ENCODE data around the gene EHD4. TPM values are rescaled to one million over a fixed set of nuclear protein-coding genes. Genes with fewer than 3 reads are reported as not detected.

Gene EHD4
- total and polyA plus RNA-seq, 2 donors: 7.3 to 11.8 TPM

GRCh38 chr15:41914411-41914810 is 57.9 kb downstream of the EHD4 start:
- no peak overlapping the region for H3K4me3 ChIP-seq (ENCODE audit: low read length in 2 of 2)
- H3K27ac ChIP-seq (ENCODE audit: low read depth in 1 of 2, low read length in 1 of 2): no peak overlapping the region
- peaks cover 0 to 9% of the 10 kb centered on the region in 2 donors for H3K4me1 ChIP-seq (ENCODE audit: control insufficient read depth in 2 of 2, insufficient read depth in 2 of 2, low read length in 2 of 2)
- H3K9me3 ChIP-seq (ENCODE audit: control insufficient read depth in 2 of 2, insufficient read depth in 1 of 2, low read length in 1 of 2): no peaks in the 10 kb centered on the region
- H3K36me3 ChIP-seq (ENCODE audit: control insufficient read depth in 2 of 2, insufficient read depth in 2 of 2, low read length in 1 of 2): no peaks in the 10 kb centered on the region
- H3K27me3 ChIP-seq (ENCODE audit: control insufficient read depth in 2 of 2, insufficient read depth in 1 of 2, low read length in 1 of 2): no peaks in the 10 kb centered on the region
- WGBS: 86% methylated on average over 5 of the region's 5 CpGs
- peak in 1 of 9 donors; percentile 34 for DNase-seq (ENCODE audit: low read depth in 6 of 9, low spot score in 9 of 9)

- Histone ChIP-seq H3K27ac (ENCODE audit: low read depth in 1 of 2, low read length in 1 of 2) (no peak overlapping the region), H3K4me1 (ENCODE audit: control insufficient read depth in 2 of 2, insufficient read depth in 2 of 2, low read length in 2 of 2) (peaks cover 0 to 9% of the 10 kb centered on the region in 2 donors)
Measured at GRCh38 chr15:41913256-41913655, 59.1 kb downstream of the EHD4 start.

GRCh38 chr15:41911691-41912345 is 60.5 kb downstream of the EHD4 start:
- WGBS: 93% methylated on average over 14 of the region's 14 CpGs
- H3K36me3 ChIP-seq (ENCODE audit: control insufficient read depth in 2 of 2, insufficient read depth in 2 of 2, low read length in 1 of 2): peaks cover 0 to 6% of the 10 kb centered on the region in 2 donors
- H3K4me3 ChIP-seq (ENCODE audit: low read length in 2 of 2): no peak overlapping the region
- no peak for DNase-seq (ENCODE audit: low read depth in 6 of 9, low spot score in 9 of 9)
- no peaks in the 10 kb centered on the region for H3K27me3 ChIP-seq (ENCODE audit: control insufficient read depth in 2 of 2, insufficient read depth in 1 of 2, low read length in 1 of 2)
- peak overlapping the region in 1 of 2 donors; percentile 20 for H3K27ac ChIP-seq (ENCODE audit: low read depth in 1 of 2, low read length in 1 of 2)
- H3K9me3 ChIP-seq (ENCODE audit: control insufficient read depth in 2 of 2, insufficient read depth in 1 of 2, low read length in 1 of 2): peaks cover 0 to 3% of the 10 kb centered on the region in 2 donors
- H3K4me1 ChIP-seq (ENCODE audit: control insufficient read depth in 2 of 2, insufficient read depth in 2 of 2, low read length in 2 of 2): peaks cover 0 to 8% of the 10 kb centered on the region in 2 donors

More at GRCh38 chr15:41913256-41913655, 59.1 kb downstream of the EHD4 start:
- no peak overlapping the region for H3K4me3 ChIP-seq (ENCODE audit: low read length in 2 of 2)
- no peaks in the 10 kb centered on the region for H3K9me3 ChIP-seq (ENCODE audit: control insufficient read depth in 2 of 2, insufficient read depth in 1 of 2, low read length in 1 of 2)
- H3K27me3 ChIP-seq (ENCODE audit: control insufficient read depth in 2 of 2, insufficient read depth in 1 of 2, low read length in 1 of 2): no peaks in the 10 kb centered on the region
- 95% methylated on average over 3 of the region's 3 CpGs for WGBS
- H3K36me3 ChIP-seq (ENCODE audit: control insufficient read depth in 2 of 2, insufficient read depth in 2 of 2, low read length in 1 of 2): no peaks in the 10 kb centered on the region
- DNase-seq (ENCODE audit: low read depth in 6 of 9, low spot score in 9 of 9): no peak

GRCh38 chr15:41908736-41909461 is 63.5 kb downstream of the EHD4 start:
- H3K36me3 ChIP-seq (ENCODE audit: control insufficient read depth in 2 of 2, insufficient read depth in 2 of 2, low read length in 1 of 2): peaks cover 0 to 7% of the 10 kb centered on the region in 2 donors
- no peaks in the 10 kb centered on the region for H3K4me1 ChIP-seq (ENCODE audit: control insufficient read depth in 2 of 2, insufficient read depth in 2 of 2, low read length in 2 of 2)
- no peak overlapping the region for H3K4me3 ChIP-seq (ENCODE audit: low read length in 2 of 2)
- DNase-seq (ENCODE audit: low read depth in 6 of 9, low spot score in 9 of 9): no peak
- H3K27me3 ChIP-seq (ENCODE audit: control insufficient read depth in 2 of 2, insufficient read depth in 1 of 2, low read length in 1 of 2): no peaks in the 10 kb centered on the region
- H3K27ac ChIP-seq (ENCODE audit: low read depth in 1 of 2, low read length in 1 of 2): no peak overlapping the region
- WGBS: 96% methylated on average over 17 of the region's 17 CpGs
- H3K9me3 ChIP-seq (ENCODE audit: control insufficient read depth in 2 of 2, insufficient read depth in 1 of 2, low read length in 1 of 2): peaks cover 0 to 13% of the 10 kb centered on the region in 2 donors

- DNase-seq (ENCODE audit: low read depth in 6 of 9, low spot score in 9 of 9): no peak
- Histone ChIP-seq H3K4me1 (ENCODE audit: control insufficient read depth in 2 of 2, insufficient read depth in 2 of 2, low read length in 2 of 2) (no peaks in the 10 kb centered on the region), H3K27ac (ENCODE audit: low read depth in 1 of 2, low read length in 1 of 2) (no peak overlapping the region), H3K9me3 (ENCODE audit: control insufficient read depth in 2 of 2, insufficient read depth in 1 of 2, low read length in 1 of 2) (peaks cover 0 to 13% of the 10 kb centered on the region in 2 donors), H3K4me3 (ENCODE audit: low read length in 2 of 2) (no peak overlapping the region), H3K36me3 (ENCODE audit: control insufficient read depth in 2 of 2, insufficient read depth in 2 of 2, low read length in 1 of 2) (peaks cover 0 to 7% of the 10 kb centered on the region in 2 donors), H3K27me3 (ENCODE audit: control insufficient read depth in 2 of 2, insufficient read depth in 1 of 2, low read length in 1 of 2) (no peaks in the 10 kb centered on the region)
- WGBS: 79% methylated on average over 3 of the region's 3 CpGs
Measured at GRCh38 chr15:41907141-41907540, 65.2 kb downstream of the EHD4 start.

GRCh38 chr15:41906608-41907007 is 65.7 kb downstream of the EHD4 start:
- Histone ChIP-seq H3K4me1 (ENCODE audit: control insufficient read depth in 2 of 2, insufficient read depth in 2 of 2, low read length in 2 of 2) (no peaks in the 10 kb centered on the region), H3K27ac (ENCODE audit: low read depth in 1 of 2, low read length in 1 of 2) (no peak overlapping the region), H3K36me3 (ENCODE audit: control insufficient read depth in 2 of 2, insufficient read depth in 2 of 2, low read length in 1 of 2) (peaks cover 0 to 7% of the 10 kb centered on the region in 2 donors), H3K4me3 (ENCODE audit: low read length in 2 of 2) (no peak overlapping the region), H3K27me3 (ENCODE audit: control insufficient read depth in 2 of 2, insufficient read depth in 1 of 2, low read length in 1 of 2) (no peaks in the 10 kb centered on the region), H3K9me3 (ENCODE audit: control insufficient read depth in 2 of 2, insufficient read depth in 1 of 2, low read length in 1 of 2) (peaks cover 0 to 13% of the 10 kb centered on the region in 2 donors)
- 93% methylated on average over 5 of the region's 5 CpGs for WGBS
- no peak for DNase-seq (ENCODE audit: low read depth in 6 of 9, low spot score in 9 of 9)

GRCh38 chr15:41905036-41905793 is 67.1 kb downstream of the EHD4 start:
- no peak overlapping the region for H3K27ac ChIP-seq (ENCODE audit: low read depth in 1 of 2, low read length in 1 of 2)
- H3K36me3 ChIP-seq (ENCODE audit: control insufficient read depth in 2 of 2, insufficient read depth in 2 of 2, low read length in 1 of 2): peaks cover 0 to 7% of the 10 kb centered on the region in 2 donors
- WGBS: 95% methylated on average over 14 of the region's 14 CpGs

GRCh38 chr15:41904541-41905005 is 67.8 kb downstream of the EHD4 start:
- Histone ChIP-seq H3K9me3 (ENCODE audit: control insufficient read depth in 2 of 2, insufficient read depth in 1 of 2, low read length in 1 of 2) (peaks cover 0 to 13% of the 10 kb centered on the region in 2 donors), H3K4me3 (ENCODE audit: low read length in 2 of 2) (no peak overlapping the region), H3K27me3 (ENCODE audit: control insufficient read depth in 2 of 2, insufficient read depth in 1 of 2, low read length in 1 of 2) (no peaks in the 10 kb centered on the region), H3K4me1 (ENCODE audit: control insufficient read depth in 2 of 2, insufficient read depth in 2 of 2, low read length in 2 of 2) (no peaks in the 10 kb centered on the region), H3K27ac (ENCODE audit: low read depth in 1 of 2, low read length in 1 of 2) (no peak overlapping the region), H3K36me3 (ENCODE audit: control insufficient read depth in 2 of 2, insufficient read depth in 2 of 2, low read length in 1 of 2) (peaks cover 0 to 7% of the 10 kb centered on the region in 2 donors)
- DNase-seq (ENCODE audit: low read depth in 6 of 9, low spot score in 9 of 9): peak in 8 of 9 donors; percentile 34 to 80 (median 56)
- 33% methylated on average over 6 of the region's 6 CpGs for WGBS

More at GRCh38 chr15:41905036-41905793, 67.1 kb downstream of the EHD4 start:
- DNase-seq (ENCODE audit: low read depth in 6 of 9, low spot score in 9 of 9): no peak
- H3K9me3 ChIP-seq (ENCODE audit: control insufficient read depth in 2 of 2, insufficient read depth in 1 of 2, low read length in 1 of 2): peaks cover 0 to 13% of the 10 kb centered on the region in 2 donors
- no peaks in the 10 kb centered on the region for H3K4me1 ChIP-seq (ENCODE audit: control insufficient read depth in 2 of 2, insufficient read depth in 2 of 2, low read length in 2 of 2)
- H3K4me3 ChIP-seq (ENCODE audit: low read length in 2 of 2): no peak overlapping the region
- H3K27me3 ChIP-seq (ENCODE audit: control insufficient read depth in 2 of 2, insufficient read depth in 1 of 2, low read length in 1 of 2): no peaks in the 10 kb centered on the region
